AG04450 (cell line): ENCODE results near the gene INHBC. TPM values are rescaled to one million over a fixed set of nuclear protein-coding genes. Genes with fewer than 3 reads are reported as not detected.

Experiments
- CTCF ChIA-PET: fragments of 300-600, 350-600 bp; formaldehyde crosslinking; extraction: SDS; loops from one replicate; lab custom pipeline; 2022; ENCODE audit warnings: antibody characterized with exemption, inconsistent platforms; lab: Charles Lee
- POLR2A ChIA-PET: fragments of 350-600 bp; formaldehyde crosslinking; extraction: SDS; loops from one replicate; lab custom pipeline; 2021; ENCODE audit warnings: antibody characterized with exemption, inconsistent platforms; lab: Yijun Ruan, JAX
- DNase-seq: peaks from one replicate; pipeline ENCODE4 v3.0.0-alpha.2; 2011; ENCODE audit warnings: low read depth, low spot score
- H3K27ac ChIP-seq: one replicate; pipeline ENCODE4 v1.5.1; 2012; ENCODE audit warnings: low read depth, low read length, control low read depth
- H3K27me3 ChIP-seq: one replicate; pipeline ENCODE4 v1.6.0; 2012; ENCODE audit warnings: low read length; ENCODE audit not compliant: control insufficient read depth, insufficient read depth
- H3K4me3 ChIP-seq: 2 replicates; pipeline ENCODE4 v1.5.1; 2011; ENCODE audit warnings: mild to moderate bottlenecking, low read depth, low read length, control low read depth
- H3K9me3 ChIP-seq: 2 replicates; pipeline ENCODE4 v1.5.1; 2012; ENCODE audit warnings: low read length; ENCODE audit not compliant: control insufficient read depth, insufficient read depth
- polyA plus RNA-seq: library from polyadenylated mRNA; depleted of rRNA; stranded (reverse); fragments of >200 nt; gene quantifications from 2 replicates; pipeline ENCODE4 v1.2.3, GENCODE V29; 2011
- TF ChIP-seq, protein P1 (sequence below): IDR thresholded peaks from 2 replicates; pipeline ENCODE4 v1.5.1; 2011; ENCODE audit warnings: low read depth, low read length, control low read depth, inconsistent platforms

INHBC gene
- polyA plus RNA-seq, 1 experiment = not detected

DNA sequence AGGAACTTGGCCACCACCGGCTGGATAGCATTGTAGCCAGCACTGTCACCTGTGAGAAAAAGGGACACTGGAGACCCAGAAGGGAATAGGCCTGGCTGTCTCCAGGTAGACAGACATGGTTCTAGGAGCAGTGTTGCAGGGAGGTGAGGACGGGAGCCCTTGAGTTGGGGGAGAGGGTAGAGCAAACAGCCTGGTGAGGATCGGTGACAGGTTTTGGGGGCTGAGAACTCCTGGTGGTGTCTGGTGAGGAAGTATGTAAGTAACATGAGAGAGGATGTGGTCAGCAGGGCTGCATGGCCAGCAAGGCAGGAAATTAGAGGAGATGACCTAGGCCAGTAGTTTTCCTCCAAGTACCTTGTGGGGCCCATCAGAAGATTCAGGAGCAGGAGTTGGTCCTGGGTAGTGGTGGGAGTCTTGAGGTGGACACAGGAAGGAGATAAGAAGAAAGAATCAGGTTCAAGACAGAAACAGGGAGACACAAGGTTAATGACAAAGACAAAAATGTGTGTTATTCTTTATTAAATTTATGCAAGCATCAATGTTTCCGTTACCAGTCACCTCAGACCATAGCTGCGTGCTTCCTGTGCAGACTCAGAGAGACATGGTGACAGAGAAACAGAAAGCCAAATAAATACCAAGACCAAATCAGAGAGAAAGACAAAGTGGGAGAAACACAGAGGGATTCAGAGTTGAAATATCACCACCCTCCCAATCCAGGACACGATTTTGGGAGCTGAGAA, 45.0 kb downstream of the INHBC start, which contains the start of gene ARHGAP9:
TSS of gene ARHGAP9 (minus strand) at position 491 of the 740 bp plus-strand sequence. CDS start at position 31, 460 bp downstream.
- H3K4me3 ChIP-seq = no peak within 1 kb of the TSS
- peaks cover 28% of the 10 kb centered on the region for H3K27me3 ChIP-seq
- DNase-seq = no peak
- H3K27ac ChIP-seq = no peak within 1 kb of the TSS
- H3K9me3 ChIP-seq = no peaks in the 10 kb centered on the region; the same call in 1 of the 2 replicates
- CTCF ChIA-PET = interaction anchor here (1.0 to 1.3 kb wide), 2 partner anchors 16 to 21 kb away, joined by 3 to 7 read pairs; partner anchors contain the start of gene GLI1
- TF ChIP-seq, protein P1, sequence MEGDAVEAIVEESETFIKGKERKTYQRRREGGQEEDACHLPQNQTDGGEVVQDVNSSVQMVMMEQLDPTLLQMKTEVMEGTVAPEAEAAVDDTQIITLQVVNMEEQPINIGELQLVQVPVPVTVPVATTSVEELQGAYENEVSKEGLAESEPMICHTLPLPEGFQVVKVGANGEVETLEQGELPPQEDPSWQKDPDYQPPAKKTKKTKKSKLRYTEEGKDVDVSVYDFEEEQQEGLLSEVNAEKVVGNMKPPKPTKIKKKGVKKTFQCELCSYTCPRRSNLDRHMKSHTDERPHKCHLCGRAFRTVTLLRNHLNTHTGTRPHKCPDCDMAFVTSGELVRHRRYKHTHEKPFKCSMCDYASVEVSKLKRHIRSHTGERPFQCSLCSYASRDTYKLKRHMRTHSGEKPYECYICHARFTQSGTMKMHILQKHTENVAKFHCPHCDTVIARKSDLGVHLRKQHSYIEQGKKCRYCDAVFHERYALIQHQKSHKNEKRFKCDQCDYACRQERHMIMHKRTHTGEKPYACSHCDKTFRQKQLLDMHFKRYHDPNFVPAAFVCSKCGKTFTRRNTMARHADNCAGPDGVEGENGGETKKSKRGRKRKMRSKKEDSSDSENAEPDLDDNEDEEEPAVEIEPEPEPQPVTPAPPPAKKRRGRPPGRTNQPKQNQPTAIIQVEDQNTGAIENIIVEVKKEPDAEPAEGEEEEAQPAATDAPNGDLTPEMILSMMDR = no peak
- POLR2A ChIA-PET = no interaction called here

DNA sequence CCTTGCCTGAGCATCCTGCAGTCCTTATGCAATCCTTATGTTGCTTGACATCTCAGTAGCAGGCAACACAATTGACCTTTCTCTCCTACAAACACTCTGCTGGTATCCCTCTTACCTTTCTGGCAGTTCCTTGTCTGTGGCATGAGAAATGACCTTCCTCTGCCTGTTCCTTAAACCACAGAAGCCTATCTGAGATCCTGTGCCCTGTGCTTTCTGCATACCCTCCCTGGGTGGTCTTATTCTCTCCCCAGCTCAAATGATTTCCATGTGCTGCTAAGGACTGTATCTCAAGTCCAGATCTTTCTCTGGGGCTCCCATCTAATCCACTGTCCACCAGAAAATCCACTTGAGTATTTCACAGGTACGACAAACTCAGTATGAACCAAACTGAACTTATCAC, 47.1 kb downstream of the INHBC start:
- no peak overlapping the region for H3K27ac ChIP-seq
- no peak overlapping the region for H3K4me3 ChIP-seq
- CTCF ChIA-PET = no interaction called here
- no peaks in the 10 kb centered on the region; the same call in 1 of the 2 replicates for H3K9me3 ChIP-seq
- H3K27me3 ChIP-seq = peaks cover 8% of the 10 kb centered on the region
- POLR2A ChIA-PET = no interaction called here
- TF ChIP-seq, protein P1 = no peak
- DNase-seq = no peak

DNA sequence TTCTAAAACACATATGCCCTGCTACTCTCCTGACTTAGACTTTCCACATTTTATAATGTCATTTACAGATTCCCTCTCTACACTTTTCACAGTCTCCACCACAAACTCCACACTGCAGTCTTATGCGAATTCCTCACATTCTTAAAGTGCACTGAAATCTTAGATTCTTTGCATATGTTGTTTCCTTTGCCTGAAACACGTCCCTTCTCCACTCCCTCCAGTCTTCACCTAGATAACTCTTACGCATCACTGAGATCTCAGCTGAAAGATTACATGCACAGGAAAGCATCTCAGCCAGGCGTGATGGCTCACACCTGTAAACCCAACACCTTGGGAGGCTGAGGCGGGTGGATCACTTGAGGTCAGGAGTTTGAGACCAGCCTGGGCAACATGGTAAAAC, 48.9 kb downstream of the INHBC start:
- Histone ChIP-seq H3K9me3 (no peaks in the 10 kb centered on the region; the same call in 1 of the 2 replicates), H3K27me3 (peaks cover 4% of the 10 kb centered on the region), H3K4me3 (no peak overlapping the region), H3K27ac (peak overlapping the region; percentile 40)
- ChIA-PET POLR2A (no interaction called here), CTCF (interaction anchor here (1.0 to 2.1 kb wide), 3 partner anchors 20 to 26 kb away, joined by 3 to 13 read pairs (median 3); partner anchors contain the start of gene GLI1)
- DNase-seq = no peak
- TF ChIP-seq, protein P1 = no peak

DNA sequence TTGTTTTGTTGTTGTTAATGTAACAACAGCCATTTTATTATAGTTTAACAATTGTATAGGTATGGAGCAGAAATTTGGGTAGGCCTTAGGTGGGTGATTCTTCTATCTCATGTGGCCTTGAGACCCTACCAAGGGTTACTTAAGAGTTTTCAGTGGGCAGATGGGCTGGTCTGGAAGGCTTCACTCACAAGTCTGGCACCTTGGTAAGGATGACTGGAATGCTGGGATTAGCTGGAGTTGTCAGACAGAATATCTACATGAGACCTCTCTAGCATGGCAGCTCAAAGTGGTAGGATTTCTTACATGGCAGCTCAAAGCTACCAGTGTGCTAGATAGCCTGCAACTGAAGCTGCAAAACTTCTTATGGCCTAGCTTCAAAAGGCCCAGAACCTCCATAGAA, 51.1 kb downstream of the INHBC start:
- Histone ChIP-seq H3K27ac (no peak overlapping the region), H3K9me3 (no peaks in the 10 kb centered on the region; the same call in 1 of the 2 replicates), H3K4me3 (no peak overlapping the region), H3K27me3 (peaks cover 3% of the 10 kb centered on the region)
- CTCF ChIA-PET = interaction anchor here (1.9 kb wide), 1 partner anchor 27 kb away, joined by 10 read pairs; no protein-coding TSS in a partner anchor
- POLR2A ChIA-PET = no interaction called here
- TF ChIP-seq, protein P1 = no peak
- DNase-seq = no peak

DNA sequence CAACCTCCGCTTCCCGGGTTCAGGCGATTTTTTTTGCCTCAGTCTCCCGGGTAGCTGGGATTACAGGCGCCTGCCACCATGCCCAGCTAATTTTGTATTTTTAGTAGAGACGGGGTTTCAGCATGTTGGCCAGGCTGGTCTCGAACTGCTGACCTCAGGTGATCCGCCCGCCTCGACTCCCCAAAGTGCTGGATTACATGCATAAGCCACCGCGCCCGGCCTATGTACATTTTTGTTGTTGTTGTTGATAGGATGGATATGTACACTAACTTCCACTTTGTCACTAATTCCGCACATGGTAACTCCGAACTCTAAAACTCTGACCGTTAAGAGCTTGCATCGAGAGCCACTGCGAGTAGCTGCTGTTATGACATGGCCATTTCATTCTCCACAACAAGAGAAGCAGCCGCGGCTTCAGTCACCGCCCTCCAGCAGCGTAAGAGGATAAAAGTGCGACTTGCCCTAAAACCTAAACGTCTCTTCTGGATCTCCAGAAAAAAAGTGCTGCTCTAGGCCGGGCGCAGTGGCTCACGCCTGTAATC, 52.5 kb downstream of the INHBC start:
- no peaks in the 10 kb centered on the region; the same call in 1 of the 2 replicates for H3K9me3 ChIP-seq
- CTCF ChIA-PET = interaction anchor here (1.9 kb wide), 1 partner anchor 29 kb away, joined by 10 read pairs; no protein-coding TSS in a partner anchor
- TF ChIP-seq, protein P1 = no peak
- POLR2A ChIA-PET = interaction anchor here (0.7 kb wide), 1 partner anchor 175 kb away, joined by 7 read pairs; no protein-coding TSS in a partner anchor
- peak overlapping the region; percentile 11 for H3K27ac ChIP-seq
- no peak for DNase-seq
- H3K4me3 ChIP-seq = peak overlapping the region; percentile 52; the same call in 1 of the 2 replicates
- H3K27me3 ChIP-seq = no peaks in the 10 kb centered on the region
